Measurements from ENCODE around the gene SLC6A18. TPM values are rescaled to one million over a fixed set of nuclear protein-coding genes. Genes with fewer than 3 reads are reported as not detected.

SLC6A18 gene
- total RNA-seq, 4 donors from 2014 or later, result not detected

- no peak for DNase-seq
- TF ChIP-seq CTCF (IDR thresholded peaks at IDR 0.05) (no peak), POLR2A (IDR thresholded peaks at IDR 0.05) (no peak)
- no peaks in the 10 kb centered on the region for H3K36me3 ChIP-seq
- H3K4me1 ChIP-seq, result no peaks in the 10 kb centered on the region
- 71 to 76% methylated on average over 7 to 10 of the region's 14 CpGs for WGBS, 2 donors
- no peak overlapping the region for H3K27ac ChIP-seq
- no peaks in the 10 kb centered on the region for H3K27me3 ChIP-seq
- H3K4me3 ChIP-seq (replicated peaks in 1 of 3), result no peak overlapping the region
- no peaks in the 10 kb centered on the region for H3K9me3 ChIP-seq
- intact Hi-C loops (cut with DNase I), result no loop called here
These were observed 17.7 kb downstream of the SLC6A18 start for GRCh38 chr5:1242733-1243486.

GRCh38 chr5:1243487-1244130 lies 18.4 kb downstream of the SLC6A18 start:
- Histone ChIP-seq H3K27me3 (no peaks in the 10 kb centered on the region), H3K4me3 (replicated peaks in 1 of 3) (no peak overlapping the region), H3K27ac (no peak overlapping the region), H3K4me1 (no peaks in the 10 kb centered on the region), H3K36me3 (no peaks in the 10 kb centered on the region), H3K9me3 (no peaks in the 10 kb centered on the region)
- no peak for TF ChIP-seq POLR2A (IDR thresholded peaks at IDR 0.05)
- TF ChIP-seq CTCF (IDR thresholded peaks at IDR 0.05), result no peak
- intact Hi-C loops (cut with DNase I), result no loop called here
- no peak for DNase-seq
- 48 to 65% methylated on average over 18 to 33 of the region's 33 CpGs for WGBS, 2 donors

GRCh38 chr5:1244255-1244654 lies 19.1 kb downstream of the SLC6A18 start:
- H3K36me3 ChIP-seq, result no peaks in the 10 kb centered on the region
- H3K27me3 ChIP-seq, result no peaks in the 10 kb centered on the region
- no peak for DNase-seq
- intact Hi-C loops (cut with DNase I), result no loop called here
- WGBS, 2 donors, result 61 to 64% methylated on average over 4 to 21 of the region's 21 CpGs
- TF ChIP-seq POLR2A (IDR thresholded peaks at IDR 0.05), result no peak
- no peak for TF ChIP-seq CTCF (IDR thresholded peaks at IDR 0.05)
- H3K27ac ChIP-seq, result no peak overlapping the region
- no peaks in the 10 kb centered on the region for H3K9me3 ChIP-seq
- H3K4me3 ChIP-seq (replicated peaks in 1 of 3), result no peak overlapping the region
- no peaks in the 10 kb centered on the region for H3K4me1 ChIP-seq

- 61% methylated on average over 9 of the region's 10 CpGs; no CpG with 5 or more reads in 1 of the 2 donors for WGBS, 2 donors
- H3K4me1 ChIP-seq, result no peaks in the 10 kb centered on the region
- TF ChIP-seq CTCF (IDR thresholded peaks at IDR 0.05) (no peak), POLR2A (IDR thresholded peaks at IDR 0.05) (no peak)
- H3K27me3 ChIP-seq, result no peaks in the 10 kb centered on the region
- intact Hi-C loops (cut with DNase I), result no loop called here
- DNase-seq, result no peak
- H3K36me3 ChIP-seq, result no peaks in the 10 kb centered on the region
- H3K4me3 ChIP-seq (replicated peaks in 1 of 3), result no peak overlapping the region
- no peak overlapping the region for H3K27ac ChIP-seq
- H3K9me3 ChIP-seq, result no peaks in the 10 kb centered on the region
These were observed 19.8 kb downstream of the SLC6A18 start for GRCh38 chr5:1244976-1245375.

- H3K9me3 ChIP-seq, result no peaks in the 10 kb centered on the region
- 54 to 73% methylated on average over 6 to 8 of the region's 58 CpGs for WGBS, 2 donors
- H3K27ac ChIP-seq, result no peak overlapping the region
- no peak for TF ChIP-seq POLR2A (IDR thresholded peaks at IDR 0.05)
- no peak for TF ChIP-seq CTCF (IDR thresholded peaks at IDR 0.05)
- H3K36me3 ChIP-seq, result no peaks in the 10 kb centered on the region
- H3K4me3 ChIP-seq (replicated peaks in 1 of 3), result no peak overlapping the region
- DNase-seq, result no peak
- intact Hi-C loops (cut with DNase I), result no loop called here
- H3K4me1 ChIP-seq, result no peaks in the 10 kb centered on the region
- no peaks in the 10 kb centered on the region for H3K27me3 ChIP-seq
These were observed 20.9 kb downstream of the SLC6A18 start for GRCh38 chr5:1245905-1246576.

Measured in thyroid gland (tissue), 4 donors.